ENCODE results near the gene KRTAP1-3. TPM values are rescaled to one million over a fixed set of nuclear protein-coding genes. Genes with fewer than 3 reads are reported as not detected.
A peak's percentile ranks its signal among the peaks of the same experiment; 100 is the strongest.

KRTAP1-3 gene
- total and polyA plus RNA-seq, 2 of the 4 experiments (the other 2 are of a cell fraction): not detected

DNA sequence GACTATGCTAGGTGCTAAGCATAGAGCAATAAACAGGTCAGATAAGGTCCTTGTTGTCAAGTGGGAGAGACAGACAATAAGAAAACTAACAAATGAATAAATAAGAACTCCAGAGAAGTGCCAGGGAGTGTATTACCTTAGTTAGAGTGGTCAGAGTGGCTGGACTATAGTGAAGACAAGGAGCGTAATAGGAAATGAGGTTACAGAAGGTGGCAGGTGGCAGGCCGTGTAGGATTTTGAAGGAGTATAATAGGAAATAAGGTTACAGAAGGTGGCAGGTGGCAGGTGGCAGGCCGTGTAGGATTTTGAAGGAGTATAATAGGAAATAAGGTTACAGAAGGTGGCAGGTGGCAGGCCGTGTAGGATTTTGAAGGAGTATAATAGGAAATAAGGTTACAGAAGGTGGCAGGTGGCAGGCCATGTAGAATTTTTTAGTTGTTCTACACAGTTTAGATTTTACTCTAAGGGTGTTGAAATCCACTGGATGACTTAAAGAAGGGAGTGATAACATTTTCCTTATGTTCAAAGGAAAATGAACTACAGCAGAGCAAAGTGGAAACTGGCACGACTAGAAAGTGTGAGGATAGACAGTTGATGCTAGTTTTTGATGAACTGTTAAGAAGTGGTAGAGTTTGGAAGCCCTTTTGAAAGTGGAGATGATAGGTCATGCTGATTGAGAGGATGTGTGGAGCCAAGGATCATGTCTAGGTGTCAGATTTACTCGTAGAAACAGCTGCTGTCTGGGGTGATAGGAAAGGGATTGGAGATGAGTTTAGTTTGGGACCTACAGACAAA, 22.2 kb downstream of the KRTAP1-3 start:
- 79% methylated on average over 3 of the region's 6 CpGs; no CpG with 5 or more reads in 1 of the 2 experiments for WGBS, 2 experiments (ENCODE audit: extremely low coverage in 2 of 2, insufficient read length in 1 of 2)
- intact Hi-C loops (cut with micrococcal nuclease) (no loop called here), dilution Hi-C loops (cut with HindIII; ENCODE audit: low sequenced_read_pairs, unreplicated experiment) (no loop called here), in situ Hi-C loops (cut with MboI; ENCODE audit: low sequenced_read_pairs) (no loop called here)
- Histone ChIP-seq H3K4me3 (ENCODE audit: insufficient read depth, low read depth, low read length) (no peak overlapping the region), H2BK5ac (ENCODE audit: low read depth, low read length, poor library complexity, severe bottlenecking) (no peak overlapping the region), H4K91ac (ENCODE audit: insufficient read depth, low read depth, low read length) (no peak overlapping the region), H3K14ac (replicated peaks; ENCODE audit: low read depth, low read length) (no peak overlapping the region), H4K8ac (ENCODE audit: low read depth in 2 of 2, low read length in 2 of 2) (peak overlapping the region in 1 of 2 experiments; percentile 34; a peak in 1 of 4 replicates), H3K9me3 (ENCODE audit: control insufficient read depth, insufficient read depth, low read length) (no peaks in the 10 kb centered on the region), H2AFZ (replicated peaks; ENCODE audit: low read length, poor library complexity) (no peak overlapping the region), H3K36me3 (ENCODE audit: control insufficient read depth, insufficient read depth, low read length) (no peaks in the 10 kb centered on the region), H2BK15ac (ENCODE audit: low read depth, low read length) (peak overlapping the region; percentile 40; the same call in 1 of the 3 replicates), H3K4me1 (ENCODE audit: control insufficient read depth, insufficient read depth, low read length) (peaks cover 1% of the 10 kb centered on the region; the same call in 1 of the 2 replicates), H3K4me2 (ENCODE audit: low read depth, low read length) (no peak overlapping the region), H2BK20ac (ENCODE audit: low read depth, low read length) (peak overlapping the region; percentile 40; the same call in 1 of the 2 replicates), H4K20me1 (ENCODE audit: insufficient read depth, low read length) (no peaks in the 10 kb centered on the region), H3K9ac (ENCODE audit: low read depth, low read length) (no peak overlapping the region), H2AK9ac (replicated peaks; ENCODE audit: low read depth, low read length, poor library complexity) (no peak overlapping the region), H3K27ac (ENCODE audit: insufficient read depth, low read length) (no peak overlapping the region), H2BK120ac (ENCODE audit: low read depth, low read length) (no peak overlapping the region), H3K23ac (ENCODE audit: low read depth, low read length) (no peak overlapping the region), H4K5ac (ENCODE audit: low read depth, low read length) (no peak overlapping the region), H2AK5ac (ENCODE audit: low read depth, low read length) (no peak overlapping the region), H3K56ac (ENCODE audit: extremely low read depth, insufficient read depth, low read length) (no peak overlapping the region), H3K18ac (ENCODE audit: low read depth, low read length) (no peak overlapping the region), H3K27me3 (ENCODE audit: control insufficient read depth, insufficient read depth, low read length) (no peaks in the 10 kb centered on the region; the same call in 1 of the 2 replicates), H3K79me1 (ENCODE audit: low read depth in 1 of 2, low read length in 2 of 2) (no peaks in the 10 kb centered on the region), H3K4ac (ENCODE audit: low read depth, low read length) (no peak overlapping the region), H3K9me1 (ENCODE audit: insufficient read depth, low read length) (no peaks in the 10 kb centered on the region; the same call in 1 of the 2 replicates)
- no TSS peak for BruUV-seq (replicated peaks)
- no peak for ATAC-seq (ENCODE audit: low read depth)
- ChIA-PET CTCF (no interaction called here), POLR2A (ENCODE audit: unreplicated experiment) (no interaction called here)
- DNase-seq: no peak
- no peak for TF ChIP-seq CHD1 (IDR thresholded peaks at IDR 0.05; ENCODE audit: low read depth, low read length)
- no peak for TF ChIP-seq MAZ (IDR thresholded peaks at IDR 0.05; ENCODE audit: borderline replicate concordance, low read depth, low read length)
- no peak for TF ChIP-seq FOS (IDR thresholded peaks at IDR 0.05; ENCODE audit: low read depth, low read length)
- TF ChIP-seq CEBPB (IDR thresholded peaks at IDR 0.05; ENCODE audit: low read depth, low read length): no peak
- TF ChIP-seq, protein P1, sequence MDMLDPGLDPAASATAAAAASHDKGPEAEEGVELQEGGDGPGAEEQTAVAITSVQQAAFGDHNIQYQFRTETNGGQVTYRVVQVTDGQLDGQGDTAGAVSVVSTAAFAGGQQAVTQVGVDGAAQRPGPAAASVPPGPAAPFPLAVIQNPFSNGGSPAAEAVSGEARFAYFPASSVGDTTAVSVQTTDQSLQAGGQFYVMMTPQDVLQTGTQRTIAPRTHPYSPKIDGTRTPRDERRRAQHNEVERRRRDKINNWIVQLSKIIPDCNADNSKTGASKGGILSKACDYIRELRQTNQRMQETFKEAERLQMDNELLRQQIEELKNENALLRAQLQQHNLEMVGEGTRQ (IDR thresholded peaks at IDR 0.05; ENCODE audit: low read depth, low read length): no peak
- no peak for TF ChIP-seq RFX5 (IDR thresholded peaks at IDR 0.05; ENCODE audit: low read depth, low read length)
- TF ChIP-seq, protein P2, sequence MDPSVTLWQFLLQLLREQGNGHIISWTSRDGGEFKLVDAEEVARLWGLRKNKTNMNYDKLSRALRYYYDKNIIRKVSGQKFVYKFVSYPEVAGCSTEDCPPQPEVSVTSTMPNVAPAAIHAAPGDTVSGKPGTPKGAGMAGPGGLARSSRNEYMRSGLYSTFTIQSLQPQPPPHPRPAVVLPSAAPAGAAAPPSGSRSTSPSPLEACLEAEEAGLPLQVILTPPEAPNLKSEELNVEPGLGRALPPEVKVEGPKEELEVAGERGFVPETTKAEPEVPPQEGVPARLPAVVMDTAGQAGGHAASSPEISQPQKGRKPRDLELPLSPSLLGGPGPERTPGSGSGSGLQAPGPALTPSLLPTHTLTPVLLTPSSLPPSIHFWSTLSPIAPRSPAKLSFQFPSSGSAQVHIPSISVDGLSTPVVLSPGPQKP (IDR thresholded peaks at IDR 0.05; ENCODE audit: borderline replicate concordance, low read depth, low read length): no peak
- TF ChIP-seq RCOR1 (IDR thresholded peaks at IDR 0.05; ENCODE audit: insufficient replicate concordance, low read length): no peak
- no peak for TF ChIP-seq RAD21 (IDR thresholded peaks at IDR 0.05; ENCODE audit: low read length)
- TF ChIP-seq POLR2A (IDR thresholded peaks at IDR 0.05; ENCODE audit: low read depth, low read length): no peak
- no peak for TF ChIP-seq MAFK (IDR thresholded peaks at IDR 0.05; ENCODE audit: low read depth, low read length)

Measured in IMR-90 (cell line).